HG02884 (cell line): ENCODE results near the gene RARB.
A peak's percentile ranks its signal among the peaks of the same experiment; 100 is the strongest.

Experiments
- ATAC-seq: cut with Tn5 transposase; IDR thresholded peaks from one replicate; pipeline ENCODE4 v1.9.1; 2021; ENCODE audit warnings: mild to moderate bottlenecking, moderate library complexity; ENCODE audit not compliant: unreplicated experiment

The RARB gene

DNA sequence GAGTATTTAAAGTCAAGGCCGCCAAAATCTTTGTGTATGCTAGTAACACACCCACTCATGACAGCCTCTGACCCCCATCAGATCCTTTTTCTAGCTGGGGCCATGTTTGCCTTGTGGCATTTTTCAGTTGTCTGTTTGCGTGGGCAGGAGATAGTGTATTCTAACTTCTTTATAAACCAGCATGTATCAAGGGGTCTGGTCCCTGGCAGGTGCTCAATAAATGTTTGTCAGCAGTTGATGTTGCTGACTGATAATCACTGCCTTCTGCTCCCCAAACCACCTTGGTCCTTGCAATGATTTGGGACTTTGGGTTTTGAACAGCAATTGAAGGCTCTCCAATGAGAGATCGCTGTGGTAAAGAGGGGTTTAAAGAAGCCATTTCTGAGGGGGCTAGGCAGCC, 19.2 kb downstream of the RARB start:
- no peak for ATAC-seq

DNA sequence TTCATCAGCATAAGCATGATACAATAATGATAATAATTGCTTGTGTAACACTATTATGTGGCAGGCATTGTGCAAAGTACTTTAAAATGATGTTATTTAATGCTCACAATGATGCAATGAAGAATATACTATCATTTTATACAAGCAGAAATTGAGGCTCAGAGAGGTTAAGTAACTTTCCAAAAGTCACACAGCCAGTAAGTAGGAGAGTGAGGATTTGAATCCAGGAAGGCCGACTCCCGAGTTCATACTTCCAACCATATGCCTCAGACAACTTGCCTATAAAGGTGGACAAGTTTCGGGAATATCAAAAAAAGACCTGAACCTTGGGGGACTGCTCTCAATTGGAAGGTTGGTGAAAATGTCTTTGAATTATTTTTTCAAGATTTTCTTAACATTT, 19.9 kb downstream of the RARB start:
- ATAC-seq, result no peak

DNA sequence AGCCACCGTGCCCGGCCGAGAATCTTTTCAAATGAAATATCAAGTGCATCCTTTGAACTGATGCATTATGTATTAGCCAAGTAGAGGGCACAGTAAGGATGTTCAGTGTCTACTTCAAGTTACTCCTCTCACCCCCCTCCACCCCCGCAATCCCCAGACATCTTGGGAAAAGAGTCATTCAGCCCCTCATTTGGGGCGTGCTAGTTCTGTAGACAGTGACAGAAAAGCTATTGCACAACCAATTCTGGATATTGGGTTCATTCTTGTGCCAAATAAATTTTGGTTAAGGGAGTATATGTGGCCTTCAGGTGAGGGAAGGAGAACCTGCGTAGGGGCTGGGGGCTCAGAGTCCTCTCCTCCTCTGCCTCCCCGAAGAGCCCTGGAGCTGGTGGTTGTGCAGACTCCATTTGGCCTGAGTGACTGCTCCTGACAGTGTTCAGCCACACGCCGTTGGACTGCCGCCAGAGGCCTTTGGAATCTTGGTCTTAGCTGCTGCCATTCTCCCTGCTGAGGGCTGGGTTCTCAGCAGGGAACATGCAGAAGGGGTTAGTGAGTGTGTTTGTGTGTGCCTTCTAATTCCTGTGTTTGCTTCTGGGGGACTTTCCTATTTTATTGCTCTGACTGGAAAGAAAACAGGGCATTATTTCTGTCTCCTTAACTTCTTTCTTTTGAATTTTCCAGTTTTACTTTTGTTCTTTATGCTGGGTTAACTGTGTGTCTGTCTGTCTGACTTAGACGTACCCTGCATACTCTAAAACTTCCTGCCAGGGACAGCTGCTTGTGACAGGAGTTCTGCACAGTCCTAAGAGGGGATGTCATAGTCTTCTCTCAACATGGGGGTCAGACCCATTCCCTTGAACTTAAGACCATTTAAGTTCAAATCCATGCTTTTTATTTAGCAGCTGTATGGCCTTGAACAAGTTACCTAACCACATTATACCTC, 21.0 kb downstream of the RARB start:
- ATAC-seq, result no peak

- no peak for ATAC-seq
Measured at GRCh38 chr3:25449857-25450256, 21.8 kb downstream of the RARB start.

GRCh38 chr3:25452192-25452591, 24.1 kb downstream of the RARB start:
- ATAC-seq, result no peak

GRCh38 chr3:25452740-25453139, 24.7 kb downstream of the RARB start:
- ATAC-seq, result no peak

DNA sequence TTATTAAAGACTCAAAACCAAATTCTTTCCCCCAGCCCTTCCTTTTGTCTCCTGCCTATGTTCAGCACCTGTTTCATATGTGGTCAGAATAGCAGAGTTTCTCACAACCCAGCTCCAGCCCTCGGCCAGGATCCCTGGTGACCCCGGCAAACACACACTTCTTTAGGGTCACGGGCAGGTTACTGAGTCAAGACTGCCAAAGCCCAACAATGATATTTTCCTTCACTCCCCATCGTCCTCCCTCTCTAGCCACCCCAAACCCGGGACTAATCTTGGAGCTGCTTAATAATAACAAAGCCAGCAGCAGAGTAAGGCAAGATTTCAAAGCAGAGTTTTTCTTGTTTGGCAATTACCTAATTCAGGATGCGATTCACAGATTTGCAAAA, 25.5 kb downstream of the RARB start:
- ATAC-seq, result no peak

DNA sequence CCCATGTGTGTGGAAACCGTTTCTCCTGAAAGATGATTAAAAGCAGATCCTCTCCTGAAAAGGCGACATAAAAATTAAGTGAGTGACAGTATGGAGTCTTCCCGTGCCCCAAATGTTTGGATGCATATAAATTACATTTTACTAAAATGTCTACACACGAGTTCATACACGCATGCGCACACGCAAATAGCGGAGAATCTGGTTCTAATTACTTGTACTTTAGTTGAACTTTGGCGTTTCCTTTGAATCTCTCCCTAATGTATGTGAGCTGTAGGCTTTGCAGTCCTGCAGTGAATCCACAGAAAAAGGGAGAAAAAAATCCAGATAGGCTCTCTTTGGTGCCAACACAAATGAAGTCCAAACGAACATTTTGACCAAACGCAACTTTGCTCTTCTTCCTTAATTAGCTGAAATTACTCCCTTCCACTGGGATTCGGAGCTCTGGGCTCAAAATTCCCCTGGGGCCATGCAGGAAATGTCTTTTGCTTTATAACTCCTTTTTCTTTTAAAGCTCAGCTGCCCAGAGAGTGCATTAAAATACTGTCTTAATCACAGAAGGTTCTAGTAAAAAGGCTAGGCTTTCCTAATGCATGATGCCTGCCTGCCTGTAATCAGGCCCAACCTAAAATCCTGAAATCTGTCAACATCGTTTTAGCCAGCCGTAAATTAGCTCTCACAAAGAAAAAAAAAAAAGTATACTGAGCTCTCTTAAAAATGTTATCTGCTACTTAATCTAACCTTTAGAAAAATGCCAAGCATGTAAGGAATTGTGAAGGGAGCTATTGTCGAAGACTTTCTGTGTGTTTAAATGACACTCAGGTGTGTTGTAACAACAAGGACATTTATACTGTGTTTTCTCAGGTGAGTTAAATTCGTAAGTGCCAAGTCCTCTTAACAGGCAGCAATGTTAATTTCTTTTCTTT, 26.2 kb downstream of the RARB start:
- no peak for ATAC-seq

DNA sequence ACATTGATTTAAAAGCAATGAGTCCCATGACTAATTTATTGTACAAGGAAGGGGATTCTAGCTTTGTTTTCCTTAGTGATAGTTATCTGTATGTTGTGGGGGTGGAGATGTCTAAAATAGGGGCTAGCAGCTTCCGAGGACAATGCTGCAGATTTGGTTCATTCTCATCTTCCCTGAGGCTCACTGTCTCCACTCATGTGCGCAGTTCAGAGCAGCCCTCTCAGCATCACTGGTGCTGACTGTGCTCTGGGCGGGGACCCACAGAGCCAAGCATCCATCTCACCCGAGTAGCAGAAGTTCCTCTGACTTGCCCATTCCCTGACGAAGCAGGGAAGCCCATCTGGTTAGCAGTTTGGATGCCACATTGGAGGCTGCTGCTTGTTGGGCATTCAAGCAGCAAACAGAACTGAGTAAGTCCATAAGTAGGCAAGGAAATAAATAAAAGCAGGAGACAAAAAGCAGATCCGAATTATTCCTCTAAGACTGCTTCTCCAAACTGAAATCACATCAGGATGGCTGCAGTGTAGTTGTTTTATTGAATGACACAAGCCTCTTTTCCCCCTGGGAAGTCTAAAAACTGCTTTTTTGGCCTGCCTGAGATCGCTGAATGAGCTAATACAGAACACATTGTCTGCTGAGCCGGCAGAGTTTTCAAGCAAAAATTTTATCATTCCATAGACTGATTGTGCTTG, 27.5 kb downstream of the RARB start:
- ATAC-seq, result no peak

GRCh38 chr3:25456723-25457670, 28.9 kb downstream of the RARB start:
- ATAC-seq, result no peak

DNA sequence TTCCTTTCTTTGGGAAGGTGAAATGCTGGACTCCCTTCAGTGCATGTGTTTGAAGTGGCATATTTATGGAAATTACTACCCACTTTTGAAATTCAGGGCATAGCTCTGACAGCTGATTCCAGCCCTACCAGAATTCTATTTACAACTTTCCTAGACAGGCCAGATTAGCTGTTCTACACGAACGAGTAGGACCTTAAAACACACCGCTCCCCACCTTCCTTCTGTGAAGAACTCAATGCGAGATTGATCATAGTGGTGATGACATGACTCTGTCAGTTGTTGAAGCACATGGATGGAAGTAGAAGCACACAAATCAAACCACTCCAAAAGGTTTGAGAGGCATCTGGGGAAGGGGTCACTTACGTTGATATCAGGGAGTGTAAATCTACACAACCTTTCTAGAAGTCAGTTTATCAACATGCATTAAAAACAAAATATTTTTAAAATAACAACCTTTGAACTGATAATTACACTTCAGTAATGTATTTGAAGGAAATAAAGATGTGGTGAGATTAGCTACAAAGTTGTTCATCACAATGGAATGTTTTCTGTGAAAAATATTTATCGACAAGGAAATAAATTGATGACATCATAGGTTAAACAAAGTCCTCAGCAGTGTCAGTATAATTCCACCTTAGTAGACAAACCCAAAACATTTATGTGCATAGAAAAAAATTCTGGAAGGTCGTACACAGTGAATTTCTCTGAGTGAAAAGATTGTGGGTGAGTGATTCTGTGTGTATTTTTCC, 29.8 kb downstream of the RARB start:
- no peak for ATAC-seq

DNA sequence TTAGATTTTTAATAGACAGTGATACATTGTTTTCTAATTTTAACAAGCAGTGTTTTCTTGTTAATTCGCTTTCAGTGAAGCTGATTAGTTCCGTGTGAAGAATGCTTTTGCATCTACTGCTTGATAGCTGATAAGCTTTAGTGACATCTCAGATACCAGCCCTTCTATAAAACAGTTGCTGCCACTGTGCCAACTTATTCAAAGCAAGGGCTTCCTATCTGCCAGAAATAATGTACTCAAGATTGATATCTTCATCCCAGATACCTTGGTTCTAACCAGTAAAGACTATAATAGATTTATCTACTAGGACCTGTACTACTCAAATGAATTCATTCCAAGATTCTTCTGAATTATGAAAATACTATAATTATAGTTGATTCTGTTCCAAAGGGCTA, 30.4 kb downstream of the RARB start:
- no peak for ATAC-seq

- peak; percentile 91 for ATAC-seq
Measured at GRCh38 chr3:25460751-25461150, 32.7 kb downstream of the RARB start.

DNA sequence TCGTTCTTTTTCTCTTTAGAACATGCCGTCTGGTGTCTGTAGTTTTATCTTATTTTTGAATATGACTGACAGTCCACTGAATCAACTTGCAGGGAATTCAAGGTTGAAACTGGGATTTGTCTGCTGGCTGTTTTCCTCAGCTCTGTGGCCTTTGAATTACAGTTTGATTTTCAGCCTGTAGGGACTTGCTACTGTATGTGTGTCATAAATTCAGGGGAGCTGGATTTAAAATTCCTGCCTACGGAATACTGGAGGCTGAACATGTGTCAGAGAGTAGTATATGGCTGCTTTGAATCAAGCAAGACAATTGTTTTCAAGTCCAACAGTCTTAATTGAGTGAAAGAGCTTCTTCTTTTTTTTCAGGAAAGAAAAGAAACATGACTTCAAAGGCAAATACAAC, 33.9 kb downstream of the RARB start:
- no peak for ATAC-seq

DNA sequence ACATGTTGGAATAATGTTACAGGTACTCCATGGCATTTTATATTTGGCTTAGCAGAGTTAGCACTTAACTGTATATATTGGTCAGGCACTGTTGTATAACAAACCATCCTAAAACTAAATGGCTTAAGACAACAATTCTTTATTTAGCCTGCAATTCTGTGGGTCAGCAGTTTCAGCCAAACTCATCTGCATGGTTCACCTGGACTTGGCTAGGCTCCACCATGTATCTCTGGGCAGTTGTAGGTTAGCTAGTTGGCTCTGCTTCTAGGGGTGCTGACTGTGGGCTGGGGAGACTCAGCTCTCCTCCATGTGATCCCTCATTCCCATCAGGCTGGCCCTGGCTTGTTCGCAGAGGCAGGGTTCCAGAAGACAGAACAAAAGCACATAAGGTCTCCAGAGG, 34.4 kb downstream of the RARB start:
- no peak for ATAC-seq

- ATAC-seq, result no peak
Measured at GRCh38 chr3:25463836-25464418, 35.9 kb downstream of the RARB start.

DNA sequence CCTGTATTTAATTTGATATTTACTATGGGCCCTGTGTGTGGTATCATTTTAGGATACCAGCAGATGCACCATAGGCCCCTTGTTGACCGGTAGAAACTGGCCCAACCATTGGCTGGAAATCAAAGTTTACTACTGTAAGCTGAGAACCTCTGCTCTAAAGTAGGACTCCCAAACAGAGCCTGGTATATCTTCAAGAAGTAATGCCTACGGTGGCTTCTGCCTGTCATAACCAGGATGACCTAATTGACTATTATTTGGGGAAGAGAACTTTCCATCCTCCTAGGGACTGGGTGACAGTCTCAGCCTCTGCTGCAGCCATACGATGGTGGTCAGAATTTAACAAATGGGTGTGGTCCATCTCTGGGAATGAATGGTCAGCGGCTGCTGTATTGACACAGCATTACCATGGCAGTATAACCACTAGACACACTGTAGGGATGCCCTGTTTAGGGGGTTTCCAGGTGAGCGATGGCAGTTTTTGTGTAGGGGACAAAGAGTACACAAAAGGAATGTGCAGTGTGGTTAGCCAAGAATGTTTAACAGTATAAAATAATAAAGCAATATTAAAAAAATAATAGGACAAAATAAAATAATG, 37.3 kb downstream of the RARB start:
- ATAC-seq, result no peak

- ATAC-seq, result no peak
Measured at GRCh38 chr3:25468866-25469319, 40.8 kb downstream of the RARB start.

GRCh38 chr3:25469558-25469957, 41.5 kb downstream of the RARB start:
- ATAC-seq, result no peak
